HCT116 (cell line): Measurements from ENCODE around the gene SOCS1. TPM values are rescaled to one million over a fixed set of nuclear protein-coding genes. Genes with fewer than 3 reads are reported as not detected.

ENCODE experiments used
- ATAC-seq: fragments of 200-7000 bp; cut with Tn5 transposase; 2 replicates; pipeline ENCODE4 v1.9.1; 2020; ENCODE audit warnings: mild to moderate bottlenecking, moderate library complexity
- BruUV-seq: library from RNA; stranded (reverse); fragments of 400-500 nt; replicated peaks from 2 replicates; lab custom pipeline; 2021; lab: Mats Ljungman, UMichigan
- CTCF ChIA-PET: fragments of 300-600 bp; sonication (Branson Sonifier 250); formaldehyde crosslinking; loops from one replicate; lab custom pipeline; 2021; ENCODE audit warnings: antibody characterized with exemption; lab: Charles Lee
- POLR2A ChIA-PET: fragments of 300-600, 350-600 bp; sonication (Branson Sonifier 250); formaldehyde crosslinking; loops from one replicate; lab custom pipeline; 2021; ENCODE audit warnings: antibody characterized with exemption; lab: Charles Lee
- RAD21 ChIA-PET, 2 experiments: fragments of 300-600 bp; sonication (Branson Sonifier 250); formaldehyde crosslinking; loops; one replicate each; lab custom pipeline; 2023; ENCODE audit warnings: low total read pairs in 2 of 2; ENCODE audit not compliant: uncharacterized antibody in 2 of 2, unreplicated experiment in 2 of 2, low non-redundant PET in 1 of 2; lab: Charles Lee
- DNase-seq: peaks from one replicate; pipeline ENCODE4 v3.0.0-alpha.2; 2010; ENCODE audit warnings: low read depth, low spot score
- H2AFZ ChIP-seq: fragments of 200-600 bp; shearing (Covaris generic), sonication (generic); 2 replicates; pipeline ENCODE4 v1.6.1; 2017; ENCODE audit warnings: low read depth, mixed run types, mixed read lengths, antibody characterized with exemption, low read length; ENCODE audit not compliant: poor library complexity, severe bottlenecking
- H3K27ac ChIP-seq: 2 replicates; pipeline ENCODE4 v1.5.1; 2012; ENCODE audit warnings: low read depth, low read length
- H3K27me3 ChIP-seq: fragments of 200-600 bp; sonication (generic); 2 replicates; pipeline ENCODE4 v1.6.1; 2016; ENCODE audit warnings: mixed run types, low read length, mixed read lengths; ENCODE audit not compliant: insufficient read depth
- H3K36me3 ChIP-seq, 2 experiments: fragments of 200-500 bp in 1 of 2; fragments of 200-600 bp in 1 of 2; sonication (Bioruptor generic) in 1 of 2; sonication (generic) in 1 of 2; 2 replicates each; pipeline versions ENCODE4 v1.5.1 to v1.6.1; 2014 to 2016; ENCODE audit warnings: low read length in 2 of 2, inconsistent platforms in 1 of 2, mixed read lengths in 1 of 2, mixed run types in 1 of 2; ENCODE audit not compliant: insufficient read depth in 2 of 2, control insufficient read depth in 1 of 2
- H3K4me1 ChIP-seq, 2 experiments: fragments of 200-600 bp in 1 of 2; sonication (generic) in 1 of 2; 2 replicates each; pipeline versions ENCODE4 v1.5.1 to v1.6.1; 2012 to 2017; ENCODE audit warnings: low read length in 2 of 2, inconsistent platforms in 1 of 2, mild to moderate bottlenecking in 1 of 2, mixed read lengths in 1 of 2, mixed run types in 1 of 2, moderate library complexity in 1 of 2; ENCODE audit not compliant: insufficient read depth in 2 of 2, control insufficient read depth in 1 of 2
- H3K4me2 ChIP-seq: fragments of 200-600 bp; sonication (generic); 2 replicates; pipeline ENCODE4 v1.6.1; 2017; ENCODE audit warnings: mixed run types, low read length, mixed read lengths
- H3K4me3 ChIP-seq, 2 experiments: fragments of 200-600 bp in 1 of 2; sonication (generic) in 1 of 2; replicated peaks in 1 of 2; 2 replicates each; pipeline ENCODE4 v1.5.1; 2011 to 2016; ENCODE audit warnings: low read length in 2 of 2, control low read depth in 1 of 2, low read depth in 1 of 2, mild to moderate bottlenecking in 1 of 2, mixed read lengths in 1 of 2, mixed run types in 1 of 2
- H3K79me2 ChIP-seq: fragments of 200-600 bp; sonication (generic); 2 replicates; pipeline ENCODE4 v1.6.1; 2017; ENCODE audit warnings: mild to moderate bottlenecking, mixed run types, low read length, moderate library complexity, mixed read lengths; ENCODE audit not compliant: insufficient read depth
- H3K9ac ChIP-seq: fragments of 200-600 bp; sonication (generic); 2 replicates; pipeline ENCODE4 v1.6.1; 2016; ENCODE audit warnings: low read length, mixed read lengths
- H3K9me2 ChIP-seq: fragments of 200-600 bp; sonication (generic), shearing (Covaris generic); 2 replicates; pipeline ENCODE4 v1.6.1; 2017; ENCODE audit warnings: mixed run types, mild to moderate bottlenecking, moderate library complexity; ENCODE audit not compliant: insufficient read depth
- H3K9me3 ChIP-seq, 2 experiments: fragments of 200-500 bp in 1 of 2; fragments of 200-600 bp in 1 of 2; sonication (Bioruptor generic) in 1 of 2; sonication (generic) in 1 of 2; 2 replicates each; pipeline ENCODE4 v1.6.1; 2014 to 2017; ENCODE audit warnings: low read length in 2 of 2, mixed read lengths in 2 of 2, inconsistent platforms in 1 of 2, low read depth in 1 of 2, mild to moderate bottlenecking in 1 of 2, mixed run types in 1 of 2, moderate library complexity in 1 of 2; ENCODE audit not compliant: control insufficient read depth in 1 of 2, insufficient read depth in 1 of 2
- H4K20me1 ChIP-seq: fragments of 200-600 bp; sonication (generic), shearing (Covaris generic); 2 replicates; pipeline ENCODE4 v1.6.1; 2017; ENCODE audit warnings: mixed run types, mild to moderate bottlenecking, moderate library complexity; ENCODE audit not compliant: insufficient read depth
- ATF3 ChIP-seq: IDR thresholded peaks from 2 replicates; pipeline ENCODE4 v1.6.1; 2012
- EGR1 ChIP-seq: IDR thresholded peaks from 2 replicates; pipeline ENCODE4 v1.6.1; 2012; ENCODE audit warnings: low read depth
- MAX ChIP-seq: IDR thresholded peaks from 2 replicates; pipeline ENCODE4 v1.6.1; 2012
- REST ChIP-seq: IDR thresholded peaks from 2 replicates; pipeline ENCODE4 v1.6.1; 2012; ENCODE audit warnings: low read depth
- ZFX ChIP-seq: fragments of 450-650 bp; IDR thresholded peaks from 2 replicates; pipeline ENCODE4 v1.6.1; 2017
- intact Hi-C: fragments of 100-400 bp; cut with micrococcal nuclease; formaldehyde crosslinking; loops from 2 replicates; pipeline ENCODE4 v1.10.0; 2022
- total RNA-seq: library from RNA; stranded (reverse); gene quantifications from one replicate; pipeline ENCODE4 v1.2.1, GENCODE V29; 2021; ENCODE audit not compliant: unreplicated experiment

Gene SOCS1
- total RNA-seq, 1 experiment from 2014 or later, result 4.9 TPM

GRCh38 chr16:11280616-11281522, 24.9 kb upstream of the SOCS1 start, which contains the start of gene PRM1 (continued):
- TF ChIP-seq ATF3 (no peak), ZFX (no peak), REST (no peak), EGR1 (no peak)

GRCh38 chr16:11278681-11279628, 23.0 kb upstream of the SOCS1 start:
- POLR2A ChIA-PET, result no interaction called here
- CTCF ChIA-PET, result no interaction called here

More at GRCh38 chr16:11278681-11279628, 23.0 kb upstream of the SOCS1 start:
- H3K27ac ChIP-seq, result no peak overlapping the region
- no peak overlapping the region for H3K4me2 ChIP-seq
- peaks cover 3% of the 10 kb centered on the region; the same call in 1 of the 2 replicates for H3K27me3 ChIP-seq
- ATAC-seq (no peak), DNase-seq (no peak)
- no peaks in the 10 kb centered on the region for H3K4me1 ChIP-seq
- no peaks in the 10 kb centered on the region for H3K79me2 ChIP-seq
- RAD21 ChIA-PET, result no interaction called here
- H4K20me1 ChIP-seq, result no peaks in the 10 kb centered on the region
- H3K4me3 ChIP-seq, result no peak overlapping the region
- H2AFZ ChIP-seq, result no peak overlapping the region
- intact Hi-C loops, result no loop called here
- BruUV-seq, result no TSS peak
- no peak overlapping the region for H3K9ac ChIP-seq
- H3K9me3 ChIP-seq, result no peaks in the 10 kb centered on the region
- H3K9me2 ChIP-seq, result no peaks in the 10 kb centered on the region
- TF ChIP-seq MAX, result no peak
- H3K36me3 ChIP-seq, result no peaks in the 10 kb centered on the region
